Endothelial cell of umbilical vein (primary cell): ENCODE measurements around the gene MYO5B. TPM values are rescaled to one million over a fixed set of nuclear protein-coding genes. Genes with fewer than 3 reads are reported as not detected.

Experiments
- BruUV-seq: library from RNA; stranded (reverse); fragments of 400-500 nt; replicated peaks from 2 replicates; lab custom pipeline; 2021; lab: Mats Ljungman, UMichigan
- CTCF ChIA-PET: fragments of 300-600, 350-600 bp; sonication (Branson Sonifier 250); formaldehyde crosslinking; loops from one replicate; lab custom pipeline; 2021; ENCODE audit warnings: antibody characterized with exemption, inconsistent platforms; lab: Charles Lee
- POLR2A ChIA-PET: fragments of 300-600, 350-600 bp; sonication (Branson Sonifier 250); formaldehyde crosslinking; loops from one replicate; lab custom pipeline; 2021; ENCODE audit warnings: antibody characterized with exemption, inconsistent platforms; lab: Charles Lee
- DNase-seq: peaks from one replicate; pipeline ENCODE4 v3.0.0-alpha.2; 2011; ENCODE audit warnings: low read depth, low spot score
- FAIRE-seq: peaks from 2 replicates; lab custom pipeline; 2011; peaks lifted over from hg19 to GRCh38; lab: Jason Lieb, UNC
- H2AFZ ChIP-seq: 2 replicates; pipeline ENCODE4 v1.6.0; 2012; ENCODE audit warnings: low read depth, low read length, control low read depth, inconsistent platforms
- H3K27ac ChIP-seq: 2 replicates; pipeline ENCODE4 v1.5.1; 2011; ENCODE audit warnings: low read depth, mild to moderate bottlenecking, control low read depth, low read length, moderate library complexity; ENCODE audit not compliant: insufficient read depth
- H3K27me3 ChIP-seq, 2 experiments: 2 replicates each; pipeline versions ENCODE4 v1.6.0 to v1.6.1; 2011; ENCODE audit warnings: low read length in 2 of 2, mixed read lengths in 1 of 2; ENCODE audit not compliant: control insufficient read depth in 2 of 2, insufficient read depth in 2 of 2
- H3K36me3 ChIP-seq, 2 experiments: 2 replicates in 1 of 2; 3 replicates in 1 of 2; pipeline ENCODE4 v1.5.1; 2011; ENCODE audit warnings: low read length in 2 of 2, mild to moderate bottlenecking in 1 of 2, moderate library complexity in 1 of 2; ENCODE audit not compliant: control insufficient read depth in 2 of 2, insufficient read depth in 2 of 2; ENCODE audit errors: extremely low read depth in 1 of 2
- H3K4me1 ChIP-seq: 3 replicates; pipeline ENCODE4 v1.5.1; 2011; ENCODE audit warnings: mild to moderate bottlenecking, low read length; ENCODE audit not compliant: control insufficient read depth, insufficient read depth; ENCODE audit errors: extremely low read depth
- H3K4me2 ChIP-seq: 2 replicates; pipeline ENCODE4 v1.6.1; 2011; ENCODE audit warnings: low read length, control low read depth, mixed read lengths; ENCODE audit not compliant: insufficient read depth
- H3K4me3 ChIP-seq, 3 experiments: fragments of 200-600 bp in 1 of 3; sonication (generic), shearing (Covaris generic) in 1 of 3; replicated peaks in 1 of 3; 2 replicates each; pipeline ENCODE4 v1.5.1; 2011 to 2016; ENCODE audit warnings: control low read depth in 3 of 3, low read length in 3 of 3, mild to moderate bottlenecking in 2 of 3, inconsistent platforms in 1 of 3, low read depth in 1 of 3, moderate library complexity in 1 of 3; ENCODE audit not compliant: insufficient read depth in 1 of 3
- H3K79me2 ChIP-seq: 2 replicates; pipeline ENCODE4 v1.6.0; 2012; ENCODE audit warnings: low read length, inconsistent platforms; ENCODE audit not compliant: control insufficient read depth, insufficient read depth
- H3K9ac ChIP-seq: replicated peaks from 2 replicates; pipeline ENCODE3; 2011; ENCODE audit warnings: low read length, control low read depth; ENCODE audit not compliant: insufficient read depth; ENCODE audit errors: extremely low read depth
- H3K9me1 ChIP-seq: replicated peaks from 3 replicates; pipeline ENCODE4 v1.6.0; 2011; ENCODE audit warnings: mild to moderate bottlenecking, low read length; ENCODE audit not compliant: control insufficient read depth, insufficient read depth; ENCODE audit errors: extremely low read depth
- H3K9me3 ChIP-seq: replicated peaks from 2 replicates; pipeline ENCODE4 v1.5.1; 2012; ENCODE audit warnings: low read length, inconsistent platforms; ENCODE audit not compliant: control insufficient read depth, insufficient read depth
- H4K20me1 ChIP-seq: replicated peaks from 2 replicates; pipeline ENCODE3; 2011; ENCODE audit warnings: mild to moderate bottlenecking, low read length; ENCODE audit not compliant: control insufficient read depth, insufficient read depth; ENCODE audit errors: extremely low read depth
- CTCF ChIP-seq, 2 donors: IDR thresholded peaks; 1 replicate in 1 of 2; 2 replicates in 1 of 2; pipeline ENCODE4 v1.5.1; 2011; ENCODE audit warnings: low read length in 2 of 2, mild to moderate bottlenecking in 2 of 2, moderate library complexity in 2 of 2, control low read depth in 1 of 2, inconsistent platforms in 1 of 2, low read depth in 1 of 2; ENCODE audit not compliant: insufficient read depth in 1 of 2; ENCODE audit errors: extremely low read depth in 1 of 2
- EZH2 ChIP-seq: IDR thresholded peaks from 2 replicates; pipeline ENCODE4 v1.6.1; 2012; ENCODE audit warnings: borderline replicate concordance, low read depth, mild to moderate bottlenecking, moderate library complexity, low read length, inconsistent platforms; ENCODE audit not compliant: severe bottlenecking
- FOS ChIP-seq: IDR thresholded peaks from 2 replicates; pipeline ENCODE4 v1.6.1; 2011; ENCODE audit warnings: mild to moderate bottlenecking, low read length, moderate library complexity, borderline replicate concordance; ENCODE audit not compliant: insufficient read depth
- GATA2 ChIP-seq: IDR thresholded peaks from 2 replicates; pipeline ENCODE4 v1.7.0; 2011; ENCODE audit warnings: low read depth, mild to moderate bottlenecking, moderate library complexity, mixed read lengths, low read length; ENCODE audit not compliant: insufficient read length, insufficient read depth
- JUN ChIP-seq: IDR thresholded peaks from 2 replicates; pipeline ENCODE4 v1.6.1; 2011; ENCODE audit warnings: borderline replicate concordance, low read depth; ENCODE audit not compliant: insufficient read length, insufficient read depth
- MAX ChIP-seq: IDR thresholded peaks from 2 replicates; pipeline ENCODE4 v1.6.1; 2011; ENCODE audit not compliant: insufficient read depth, insufficient read length
- MYC ChIP-seq: IDR thresholded peaks from one replicate; pipeline ENCODE4 v1.6.1; 2011; ENCODE audit warnings: mild to moderate bottlenecking, low read depth, low read length
- POLR2A ChIP-seq: IDR thresholded peaks from 2 replicates; pipeline ENCODE4 v1.6.1; 2012; ENCODE audit warnings: low read depth, mild to moderate bottlenecking, control low read depth, low read length
- POLR2AphosphoS5 ChIP-seq: IDR thresholded peaks from 2 replicates; pipeline ENCODE4 v1.6.1; 2012; ENCODE audit warnings: low read depth, mild to moderate bottlenecking, control low read depth, low read length, moderate library complexity; ENCODE audit not compliant: insufficient read depth
- dilution Hi-C: fragments of 300-500 bp; cut with MboI; formaldehyde crosslinking; loops from one replicate; pipeline ENCODE4 v1.15.0; 2019; ENCODE audit warnings: low sequenced_read_pairs; ENCODE audit not compliant: extremely low pct_ligation_motif_present
- intact Hi-C: fragments of 100-400 bp; cut with micrococcal nuclease; formaldehyde crosslinking; loops from one replicate; pipeline ENCODE4 v1.10.0; 2022
- polyA plus RNA-seq, 4 experiments: library from polyadenylated mRNA; depleted of rRNA in 3 of 4; stranded (reverse) in 3 of 4; unstranded in 1 of 4; fragments of >200 nt; gene quantifications; 2 replicates each; pipeline versions ENCODE4 v1.2.1 to v1.2.3, GENCODE V29; 2011 to 2012; ENCODE audit warnings: missing spikeins in 1 of 4
- total RNA-seq: library from RNA; stranded (reverse); gene quantifications from 2 replicates; pipeline ENCODE4 v1.2.3, GENCODE V29; 2021

MYO5B gene
- total and polyA plus RNA-seq, 2 donors (not counting 3 experiments of a cell fraction or from before 2014, with no cell fraction given), result 0.54 to 1.1 TPM

GRCh38 chr18:50014606-50015005 is 180.3 kb downstream of the MYO5B start:
- BruUV-seq, result no TSS peak
- Histone ChIP-seq H3K36me3 (no peaks in the 10 kb centered on the region), H3K9me1 (no peaks in the 10 kb centered on the region), H4K20me1 (no peaks in the 10 kb centered on the region), H3K79me2 (no peaks in the 10 kb centered on the region), H3K4me3 (no peak overlapping the region), H3K9ac (no peak overlapping the region), H3K27me3 (peaks cover 2 to 3% of the 10 kb centered on the region in 2 experiments), H3K27ac (no peak overlapping the region), H3K9me3 (no peaks in the 10 kb centered on the region), H3K4me1 (no peaks in the 10 kb centered on the region), H2AFZ (no peak overlapping the region), H3K4me2 (no peak overlapping the region)
- no peak for DNase-seq
- intact Hi-C loops (loop anchor here (5.0 kb wide), 1 partner anchor 253 kb away; the partner anchor contains the start of gene CFAP53), dilution Hi-C loops (no loop called here)
- FAIRE-seq, result no peak
- TF ChIP-seq POLR2AphosphoS5, result no peak
- TF ChIP-seq MAX, result no peak
- no peak for TF ChIP-seq MYC
- no peak for TF ChIP-seq EZH2
- TF ChIP-seq FOS, result no peak
- no peak for TF ChIP-seq CTCF (IDR thresholded peaks at IDR 0.05; ENCODE audit: extremely low read depth in 1 of 2, insufficient read depth in 1 of 2, low read depth in 1 of 2, low read length in 2 of 2)
- no peak for TF ChIP-seq GATA2
- TF ChIP-seq JUN, result no peak
- TF ChIP-seq POLR2A, result no peak
- CTCF ChIA-PET, result no interaction called here
- POLR2A ChIA-PET, result no interaction called here
